HG03520 (cell line): ENCODE measurements around the gene CDK11A.
"Not testable (repeated sequence)": the region's sequence is repeated elsewhere in the genome, so short reads cannot be mapped to it uniquely, and the experiment has no call there.

Experiments used
- ATAC-seq: cut with Tn5 transposase; IDR thresholded peaks from one replicate; pipeline ENCODE4 v1.9.1; 2021; ENCODE audit warnings: mild to moderate bottlenecking, moderate library complexity; ENCODE audit not compliant: unreplicated experiment

Gene CDK11A

DNA sequence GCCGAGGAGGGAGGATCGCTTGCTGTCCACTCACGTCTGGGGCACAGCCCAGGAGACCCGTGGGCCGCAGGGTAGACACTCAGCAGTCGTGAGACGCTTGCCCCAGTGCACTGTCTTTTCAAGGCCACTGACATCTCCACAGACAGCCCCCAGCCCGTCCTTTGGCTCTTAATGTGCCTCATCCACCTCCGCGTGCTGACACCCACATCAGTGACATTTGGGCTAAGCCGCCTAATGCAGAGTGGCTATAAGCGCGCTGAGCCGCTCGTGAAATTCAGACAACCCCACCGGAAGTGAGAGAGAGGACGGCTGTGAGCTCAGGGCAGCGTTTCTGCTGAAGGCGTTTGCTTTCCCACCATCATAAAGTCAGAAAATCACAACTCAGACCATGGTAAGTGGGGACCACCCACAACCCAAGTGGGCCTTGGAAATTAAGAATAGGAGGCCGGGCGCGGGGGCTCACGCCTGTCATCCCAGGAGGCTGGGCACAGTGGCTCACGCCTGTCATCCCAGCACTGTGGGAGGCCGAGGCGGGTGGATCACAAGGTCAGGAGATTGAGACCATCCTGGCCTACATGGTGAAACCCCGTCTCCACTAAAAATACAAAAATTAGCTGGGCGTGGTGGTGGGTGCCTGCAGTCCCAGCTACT lies 40.0 kb downstream of the CDK11A start:
- no peak for ATAC-seq

DNA sequence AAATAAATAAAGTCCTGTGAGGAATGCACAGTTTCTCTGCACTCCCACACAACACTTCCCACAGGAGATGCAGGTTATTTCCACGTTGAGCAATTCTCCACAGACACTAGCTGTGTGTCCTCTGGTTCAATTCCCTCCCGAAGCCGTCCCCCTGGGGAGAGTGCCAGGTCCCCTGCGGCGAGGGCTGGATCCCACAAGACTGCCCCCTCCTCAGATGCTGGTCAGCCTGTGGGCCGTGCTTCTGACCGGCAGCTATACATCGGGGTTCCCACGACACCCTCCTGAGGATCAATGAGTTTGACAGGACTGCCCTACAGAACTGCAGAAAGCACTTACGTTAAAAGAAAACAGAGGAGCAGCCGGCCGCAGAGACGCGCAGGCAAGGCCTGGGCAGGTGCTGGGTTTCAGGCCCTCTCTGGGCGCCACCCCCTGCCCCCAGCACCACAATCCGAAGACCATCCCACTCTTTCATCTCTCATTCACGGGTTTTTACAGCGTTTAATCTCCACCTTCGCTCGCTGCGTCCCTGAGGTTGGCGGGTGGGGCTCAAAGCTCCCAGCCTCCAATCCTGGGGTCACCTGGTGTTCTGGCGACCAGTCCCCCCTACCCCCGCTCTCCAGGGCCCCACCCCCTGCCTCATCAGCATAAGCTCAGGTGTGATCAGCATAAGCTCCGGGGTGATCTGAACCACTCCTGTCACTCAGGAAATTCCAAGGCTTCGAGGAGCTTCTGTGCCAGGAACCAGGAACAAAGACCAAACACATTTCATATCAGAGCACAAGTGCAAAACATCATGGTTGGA lies 40.9 kb downstream of the CDK11A start:
- ATAC-seq: no peak

DNA sequence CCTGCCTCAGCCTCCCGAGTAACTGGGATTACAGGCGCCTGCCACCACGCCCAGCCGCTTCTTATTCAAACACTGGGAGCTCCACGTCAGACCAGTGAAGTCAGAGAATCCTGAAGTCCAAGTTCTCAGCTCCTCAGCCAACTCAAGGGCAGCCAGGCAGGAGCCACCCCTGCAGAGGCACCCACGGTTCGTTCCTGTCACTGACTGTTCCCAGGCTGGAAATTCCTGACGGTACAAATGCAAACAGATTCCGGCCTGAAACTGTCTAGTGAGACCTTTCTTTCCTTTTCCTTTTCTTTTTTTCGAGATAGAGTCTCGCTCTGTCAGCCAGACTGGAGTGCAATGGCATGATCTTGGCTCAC lies 43.3 kb downstream of the CDK11A start:
- no peak for ATAC-seq

GRCh38 chr1:1680031-1680911 lies 43.9 kb downstream of the CDK11A start:
- no peak for ATAC-seq

- peak; percentile 3 for ATAC-seq
These were observed 45.4 kb downstream of the CDK11A start for GRCh38 chr1:1678581-1679380.

GRCh38 chr1:1677718-1678580 lies 46.2 kb downstream of the CDK11A start:
- peak; percentile 43 for ATAC-seq

DNA sequence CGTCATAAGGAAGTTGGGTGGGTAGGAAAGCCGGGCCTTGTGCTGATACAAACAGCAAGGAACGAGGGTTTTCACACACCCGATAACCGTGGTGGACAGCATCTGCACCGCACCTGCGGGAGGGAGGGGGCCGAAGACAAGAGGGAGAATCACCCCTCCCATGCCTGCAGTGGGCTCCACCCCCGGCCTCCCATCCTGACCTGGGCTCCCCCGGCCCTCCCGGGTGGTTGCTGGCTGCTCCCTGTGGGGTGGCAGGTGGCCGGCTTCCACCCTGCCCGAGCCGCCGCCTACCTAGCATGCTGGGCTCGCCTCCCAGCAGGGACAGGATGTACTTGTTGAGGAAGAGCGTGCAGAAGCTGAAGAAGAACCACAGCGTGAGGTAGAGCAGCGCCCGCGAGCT lies 48.1 kb downstream of the CDK11A start:
- ATAC-seq: not testable (repeated sequence)

GRCh38 chr1:1675218-1675617 lies 48.9 kb downstream of the CDK11A start:
- not testable (repeated sequence) for ATAC-seq

- ATAC-seq: not testable (repeated sequence)
These were observed 49.4 kb downstream of the CDK11A start for GRCh38 chr1:1674806-1675205.

DNA sequence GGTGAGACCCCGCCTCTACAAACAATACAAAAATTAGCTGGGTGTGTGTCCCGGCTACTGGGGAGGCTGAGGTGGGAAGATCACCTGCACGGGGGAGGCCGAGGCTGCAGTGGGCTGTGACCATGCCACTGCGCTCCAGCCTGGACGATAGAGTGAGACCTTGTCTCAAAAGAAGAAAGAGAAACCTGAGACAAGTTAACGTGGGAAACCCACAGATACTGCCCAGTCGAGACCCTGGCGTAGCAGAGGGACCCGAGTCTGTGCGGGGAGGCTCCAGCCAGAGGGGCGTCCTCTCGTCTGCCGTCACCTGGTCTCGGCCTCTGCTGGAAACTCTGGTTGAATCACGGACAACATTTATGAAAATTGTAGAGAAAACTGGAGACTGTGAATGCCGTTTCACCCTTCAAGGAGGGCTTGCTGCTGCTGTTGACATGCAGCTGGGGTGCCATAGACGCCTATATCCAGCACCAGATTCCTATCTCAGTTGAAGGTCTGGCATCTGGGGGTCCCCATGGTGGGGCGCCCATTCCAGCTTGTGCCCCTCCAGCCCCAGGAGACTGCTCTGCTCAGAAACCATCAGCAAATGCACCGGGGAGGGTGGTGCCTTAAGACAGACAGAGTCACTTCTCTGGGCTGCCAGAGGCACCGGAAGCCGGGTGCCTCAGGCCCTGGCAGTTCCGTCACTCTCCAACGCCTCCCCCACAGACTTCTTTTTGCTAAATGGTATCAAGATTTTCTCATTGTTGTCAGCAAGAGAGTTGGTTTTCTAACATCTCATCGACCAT lies 51.8 kb downstream of the CDK11A start:
- ATAC-seq: no peak

GRCh38 chr1:1671365-1672119 lies 52.6 kb downstream of the CDK11A start:
- ATAC-seq: no peak

GRCh38 chr1:1670866-1671265 lies 53.3 kb downstream of the CDK11A start:
- ATAC-seq: no peak

- ATAC-seq: no peak
These were observed 54.4 kb downstream of the CDK11A start for GRCh38 chr1:1669468-1670440.

GRCh38 chr1:1666526-1666925 lies 57.6 kb downstream of the CDK11A start:
- ATAC-seq: no peak

DNA sequence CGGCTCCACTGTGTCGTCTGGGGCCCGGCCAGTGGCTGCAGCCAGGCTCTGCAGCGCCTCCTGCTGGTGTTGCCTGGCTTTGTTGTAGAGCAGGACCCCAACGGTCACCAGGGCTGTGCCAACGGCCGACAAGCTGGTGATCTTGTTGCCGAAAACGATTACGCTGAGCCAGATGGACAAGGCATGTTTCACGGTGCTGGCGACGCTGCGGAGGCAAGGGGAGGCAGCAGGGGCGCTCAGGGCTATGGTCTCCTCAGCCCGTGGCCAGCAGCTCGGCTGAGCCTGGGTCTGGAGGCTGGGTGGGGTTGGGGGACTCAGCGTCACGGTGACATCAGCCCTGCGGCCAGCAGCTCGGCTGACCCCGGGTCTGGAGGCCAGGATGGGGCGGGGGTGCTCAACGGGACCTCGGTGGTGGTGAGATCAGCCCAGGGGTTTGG lies 58.3 kb downstream of the CDK11A start:
- ATAC-seq: no peak

GRCh38 chr1:1664941-1665814 lies 59.0 kb downstream of the CDK11A start:
- ATAC-seq: no peak
